Stomach smooth muscle (tissue), 2 donors: ENCODE measurements around the gene TMEM86A.
"Not testable (repeated sequence)": the region's sequence is repeated elsewhere in the genome, so short reads cannot be mapped to it uniquely, and the experiment has no call there.

Source experiments
- H3K27ac ChIP-seq: one replicate; pipeline ENCODE4 v1.7.0; 2013; ENCODE audit warnings: mild to moderate bottlenecking, low read length, inconsistent platforms
- H3K27me3 ChIP-seq, 2 donors: one replicate each; pipeline ENCODE4 v1.7.0; 2013; ENCODE audit warnings: low read length in 2 of 2; ENCODE audit not compliant: insufficient read depth in 2 of 2, control insufficient read depth in 1 of 2
- H3K36me3 ChIP-seq, 2 donors: one replicate each; pipeline ENCODE4 v1.7.0; 2013; ENCODE audit warnings: low read length in 2 of 2; ENCODE audit not compliant: control insufficient read depth in 2 of 2, insufficient read depth in 2 of 2
- H3K4me1 ChIP-seq: one replicate; pipeline ENCODE4 v1.7.0; 2013; ENCODE audit warnings: low read length; ENCODE audit not compliant: control insufficient read depth, insufficient read depth
- H3K4me3 ChIP-seq, 2 donors: one replicate each; pipeline ENCODE4 v1.7.0; 2013; ENCODE audit warnings: low read length in 2 of 2
- H3K9ac ChIP-seq, 2 donors: one replicate each; pipeline ENCODE4 v1.7.0; 2013; ENCODE audit warnings: low read length in 2 of 2, mild to moderate bottlenecking in 1 of 2
- H3K9me3 ChIP-seq, 2 donors: one replicate each; pipeline ENCODE4 v1.7.0; 2013; ENCODE audit warnings: low read length in 2 of 2; ENCODE audit not compliant: control insufficient read depth in 2 of 2
- donor health status: healthy.
- donor health status: Pancreatic carcinoma.

TMEM86A gene

DNA sequence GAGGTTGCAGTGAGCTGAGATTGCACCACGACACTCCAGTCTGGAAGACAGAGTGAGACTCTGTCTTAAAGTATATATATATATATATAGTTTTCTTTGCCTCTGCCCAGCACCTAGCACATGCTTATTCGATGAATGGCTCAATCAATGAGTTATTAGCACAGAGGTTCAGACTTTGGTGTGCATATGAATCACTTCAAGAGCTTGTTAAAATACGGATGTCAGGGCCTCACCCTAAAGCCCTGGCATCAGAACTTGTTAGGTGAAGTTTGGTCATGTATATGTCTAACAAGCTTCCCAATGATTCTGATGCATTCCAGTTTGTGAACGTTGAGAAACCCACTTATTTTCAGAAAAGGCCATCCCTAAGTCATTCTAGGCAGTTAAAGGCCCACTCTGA is 21.8 kb upstream of the TMEM86A start:
- Histone ChIP-seq H3K4me1 (no peaks in the 10 kb centered on the region), H3K4me3 (no peak overlapping the region), H3K9ac (no peak overlapping the region), H3K27me3 (no peaks in the 10 kb centered on the region), H3K36me3 (no peaks in the 10 kb centered on the region), H3K9me3 (no peaks in the 10 kb centered on the region), H3K27ac (no peak overlapping the region)

DNA sequence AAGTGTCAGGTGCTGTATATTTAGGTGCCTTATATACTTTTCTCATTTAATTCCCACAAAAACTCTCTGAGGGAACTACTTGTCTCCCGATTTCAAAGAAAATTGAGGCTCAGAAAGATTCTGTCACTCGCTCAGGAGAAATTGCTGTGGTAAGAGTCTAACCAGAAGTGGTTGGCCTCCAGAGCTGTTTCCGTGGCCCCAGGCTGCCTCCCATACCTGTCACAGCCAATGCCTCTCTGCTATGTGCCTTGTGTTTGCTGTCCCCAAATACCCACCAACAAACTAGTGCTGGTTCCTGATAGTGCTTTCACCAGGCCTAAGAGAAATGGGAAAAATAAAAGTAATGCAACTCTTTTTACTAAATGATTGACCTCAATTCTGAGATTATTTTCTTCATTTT is 21.0 kb upstream of the TMEM86A start:
- H3K36me3 ChIP-seq: no peaks in the 10 kb centered on the region
- no peak overlapping the region for H3K9ac ChIP-seq
- H3K27me3 ChIP-seq: no peaks in the 10 kb centered on the region
- H3K27ac ChIP-seq: no peak overlapping the region
- no peaks in the 10 kb centered on the region for H3K9me3 ChIP-seq
- H3K4me1 ChIP-seq: no peaks in the 10 kb centered on the region
- H3K4me3 ChIP-seq: no peak overlapping the region

DNA sequence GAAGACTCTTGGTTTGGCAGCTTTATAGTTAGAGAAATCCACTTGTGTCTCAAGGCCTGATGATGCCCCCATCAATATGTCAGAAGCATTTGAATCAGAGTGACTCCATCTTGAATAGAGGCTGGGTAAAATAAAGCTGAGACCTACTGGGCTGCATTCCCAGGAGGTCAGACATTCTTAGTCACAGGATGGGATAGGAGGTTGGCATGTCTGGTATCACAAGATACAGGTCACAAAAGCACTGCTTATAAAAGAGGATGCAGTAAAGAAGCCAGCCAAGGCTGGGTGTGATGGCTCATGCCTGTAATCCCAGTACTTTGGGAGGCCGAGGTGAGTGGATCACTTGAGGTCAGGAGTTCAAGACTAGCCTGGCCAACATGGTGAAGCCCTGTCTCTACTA is 16.6 kb upstream of the TMEM86A start:
- H3K9ac ChIP-seq, H3K27ac ChIP-seq, H3K27me3 ChIP-seq, H3K9me3 ChIP-seq, H3K4me3 ChIP-seq, H3K4me1 ChIP-seq, H3K36me3 ChIP-seq: not testable (repeated sequence)

DNA sequence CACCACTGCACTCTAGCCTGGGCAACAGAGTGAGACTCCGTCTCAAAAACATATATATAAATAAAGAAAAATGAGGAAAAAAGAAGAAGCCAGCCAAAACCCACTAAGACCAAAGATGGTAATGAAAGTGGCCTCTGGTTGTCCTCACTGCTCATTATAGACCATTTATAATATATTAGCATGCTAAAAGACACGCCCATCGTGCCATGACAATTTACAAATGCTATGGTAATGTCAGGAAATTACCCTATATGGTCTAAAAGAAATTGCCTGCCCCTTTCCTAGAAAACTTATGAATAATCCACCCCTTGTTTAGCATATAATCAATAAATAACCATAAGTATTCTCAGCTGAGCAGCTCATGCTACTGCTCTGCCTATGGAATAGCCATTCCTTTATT is 16.1 kb upstream of the TMEM86A start:
- no peak overlapping the region for H3K27ac ChIP-seq
- no peaks in the 10 kb centered on the region for H3K27me3 ChIP-seq
- H3K4me3 ChIP-seq: no peak overlapping the region
- H3K9me3 ChIP-seq: no peaks in the 10 kb centered on the region
- no peaks in the 10 kb centered on the region for H3K36me3 ChIP-seq
- H3K4me1 ChIP-seq: no peaks in the 10 kb centered on the region
- H3K9ac ChIP-seq: no peak overlapping the region

DNA sequence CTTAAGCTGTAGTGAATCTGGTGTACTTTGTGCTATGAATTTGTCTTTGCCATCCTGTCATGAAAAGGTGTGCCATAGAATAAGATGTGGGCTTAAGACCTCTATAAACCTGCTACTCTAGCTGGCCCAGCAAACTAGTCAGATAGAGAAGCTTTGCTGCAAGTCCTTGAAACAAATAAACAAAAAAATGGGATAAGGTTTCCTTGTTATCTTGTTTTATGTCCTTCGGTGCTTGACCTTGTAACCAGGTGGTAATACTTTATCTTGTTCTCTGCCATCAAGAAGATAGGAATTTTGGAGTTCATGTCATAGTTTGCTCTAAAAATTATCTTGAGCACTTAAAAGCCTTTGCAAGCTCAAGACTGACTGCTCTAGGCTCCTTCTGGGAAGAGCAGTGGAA is 14.3 kb upstream of the TMEM86A start:
- no peaks in the 10 kb centered on the region for H3K27me3 ChIP-seq
- no peaks in the 10 kb centered on the region for H3K4me1 ChIP-seq
- no peak overlapping the region for H3K4me3 ChIP-seq
- no peak overlapping the region for H3K27ac ChIP-seq
- no peaks in the 10 kb centered on the region for H3K36me3 ChIP-seq
- H3K9ac ChIP-seq: no peak overlapping the region
- H3K9me3 ChIP-seq: no peaks in the 10 kb centered on the region

DNA sequence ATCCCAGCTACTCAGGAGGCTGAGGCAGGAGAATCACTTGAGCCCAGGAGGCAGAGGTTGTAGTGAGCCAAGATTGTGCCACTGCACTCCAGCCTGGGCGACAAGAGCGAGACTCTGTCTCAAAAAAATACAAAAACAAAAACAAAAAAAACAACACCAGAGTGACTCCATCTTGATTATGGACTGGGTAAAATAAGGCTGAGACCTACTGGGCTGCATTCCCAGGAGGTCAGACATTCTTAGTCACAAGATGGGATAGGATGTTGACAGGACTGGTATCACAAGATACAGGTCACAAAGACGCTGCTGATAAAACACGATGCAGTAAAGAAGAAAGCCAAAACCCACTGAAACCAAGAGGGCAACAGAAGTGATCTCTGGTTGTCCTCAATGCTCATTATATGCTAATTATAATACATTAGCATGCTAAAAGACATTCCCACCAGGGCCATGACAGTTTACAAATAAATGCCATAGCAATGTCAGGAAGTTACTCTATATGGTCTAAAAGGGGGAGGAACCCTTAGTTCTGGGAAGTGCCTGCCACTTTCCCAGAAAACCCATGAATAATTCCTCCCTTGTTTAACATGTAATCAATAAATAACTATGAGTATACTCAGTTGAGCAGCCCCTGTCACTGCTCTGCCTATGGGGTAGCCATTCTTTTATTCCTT is 7.0 kb upstream of the TMEM86A start:
- not testable (repeated sequence) for H3K36me3 ChIP-seq, H3K4me3 ChIP-seq, H3K9ac ChIP-seq, H3K27ac ChIP-seq, H3K4me1 ChIP-seq, H3K27me3 ChIP-seq, H3K9me3 ChIP-seq

DNA sequence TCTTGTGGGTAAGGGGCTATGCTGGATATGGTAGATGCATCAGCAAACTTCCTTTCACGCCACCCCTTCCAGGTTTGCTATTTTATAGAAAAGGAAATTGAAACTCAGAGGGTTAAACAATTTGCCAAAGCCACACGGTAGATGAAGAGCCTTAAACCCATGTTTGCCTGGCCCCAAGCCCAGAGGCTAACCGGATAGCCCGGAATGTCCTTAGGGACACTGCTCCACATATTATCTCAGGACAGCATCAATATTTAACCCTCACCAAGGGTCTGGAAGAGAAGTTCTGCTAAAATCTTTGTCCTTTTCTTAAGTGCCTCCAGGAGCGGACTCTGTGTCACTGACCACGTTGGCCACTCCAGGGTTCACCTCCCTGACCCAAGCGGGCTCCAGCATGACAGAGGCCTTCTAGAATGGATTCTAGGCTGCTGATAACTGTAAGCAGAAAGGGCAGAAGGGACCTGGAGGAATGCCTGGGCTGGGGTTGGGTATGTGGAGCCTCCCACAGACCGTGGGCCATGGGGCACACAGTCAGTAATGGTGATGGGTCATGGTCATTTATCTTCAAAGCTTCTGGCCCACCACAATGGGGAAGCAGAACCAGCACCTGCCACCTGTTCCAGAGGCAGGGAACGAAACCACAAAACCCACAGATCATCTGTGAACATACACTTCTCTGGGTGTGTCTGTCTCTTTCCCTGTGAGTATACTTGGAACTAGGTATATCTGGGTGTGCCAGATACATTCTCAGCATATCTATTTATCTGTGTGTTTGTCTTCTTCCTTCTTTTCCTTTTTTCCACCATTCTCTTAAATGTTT is 5.4 kb upstream of the TMEM86A start:
- Histone ChIP-seq H3K36me3 (no peaks in the 10 kb centered on the region), H3K9me3 (no peaks in the 10 kb centered on the region), H3K4me3 (no peak overlapping the region), H3K27me3 (no peaks in the 10 kb centered on the region), H3K4me1 (peaks cover 1% of the 10 kb centered on the region), H3K27ac (no peak overlapping the region), H3K9ac (no peak overlapping the region)

DNA sequence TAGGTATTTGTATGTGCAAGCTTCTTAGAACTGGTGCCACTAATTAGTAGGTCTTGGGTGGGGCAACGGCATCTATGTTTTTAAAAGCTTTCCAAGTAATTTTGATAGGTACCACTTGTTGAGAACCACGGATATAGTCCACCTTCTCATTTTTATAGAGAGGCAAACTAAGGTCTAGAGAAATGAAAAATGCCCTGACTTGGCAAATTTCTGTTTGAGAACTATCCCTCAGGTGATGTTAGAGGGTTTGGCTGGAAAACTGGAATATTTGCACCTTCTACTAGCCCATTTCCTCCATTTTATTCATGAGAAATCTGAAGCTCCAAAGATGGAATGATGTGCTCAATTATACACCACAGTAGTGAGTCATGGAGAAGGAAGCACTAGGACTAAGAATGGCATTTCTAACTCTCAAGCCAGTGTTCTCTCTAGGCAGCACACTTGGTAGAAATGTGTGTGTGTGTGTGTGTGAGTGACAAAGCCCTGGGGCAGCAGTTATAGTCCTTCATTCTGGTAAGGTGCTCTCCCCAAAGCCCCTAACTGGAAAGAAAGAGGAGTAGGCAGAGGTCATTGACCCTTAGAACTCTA is 1.8 kb upstream of the TMEM86A start:
- Histone ChIP-seq H3K4me3 (no peak overlapping the region), H3K27me3 (no peaks in the 10 kb centered on the region), H3K4me1 (peaks cover 12% of the 10 kb centered on the region), H3K36me3 (peaks cover under 1 to 3% of the 10 kb centered on the region in 2 donors), H3K9me3 (no peaks in the 10 kb centered on the region), H3K9ac (no peak overlapping the region), H3K27ac (no peak overlapping the region)

DNA sequence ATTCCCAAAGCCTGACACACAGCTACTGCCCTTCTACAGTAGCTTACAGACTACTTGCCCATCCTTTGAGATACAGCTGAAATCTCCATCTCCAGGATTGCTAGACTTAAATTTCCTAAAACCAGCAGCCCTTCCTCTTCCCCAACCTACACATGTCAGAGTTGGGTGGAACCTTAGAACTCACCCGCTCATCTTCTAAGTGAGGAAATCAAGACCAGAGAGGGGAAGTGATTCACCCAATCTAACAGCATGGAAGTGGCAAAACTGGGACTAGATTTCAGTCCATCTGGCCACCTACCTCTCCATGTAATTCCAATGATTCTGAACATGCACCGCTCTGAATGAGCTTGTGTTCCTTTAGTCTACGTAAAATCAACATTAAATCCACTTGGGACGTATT is 1.0 kb upstream of the TMEM86A start:
- Histone ChIP-seq H3K9me3 (no peaks in the 10 kb centered on the region), H3K27ac (no peak overlapping the region), H3K4me1 (peaks cover 12% of the 10 kb centered on the region), H3K36me3 (peaks cover 4 to 8% of the 10 kb centered on the region in 2 donors), H3K4me3 (no peak overlapping the region), H3K27me3 (no peaks in the 10 kb centered on the region), H3K9ac (no peak overlapping the region)

DNA sequence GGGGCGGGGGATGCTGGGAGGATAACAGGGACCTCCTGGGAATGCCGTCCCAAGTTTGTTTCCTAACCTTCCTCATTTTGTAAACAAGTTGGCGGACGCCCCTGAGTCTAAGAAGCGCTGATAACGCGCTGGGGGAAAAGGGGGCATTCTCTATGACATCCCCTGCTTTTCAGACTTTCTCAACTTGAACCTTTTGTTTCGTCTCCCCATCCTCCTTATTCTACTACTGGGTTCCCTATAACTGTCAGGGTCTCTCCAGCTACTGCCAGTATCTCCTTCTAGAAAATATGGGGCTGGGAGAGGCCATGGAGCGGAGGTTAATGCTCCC is 654 bp downstream of the TMEM86A start:
- Histone ChIP-seq H3K9ac (peak overlapping the region; percentile 47 to 57), H3K27ac (no peak overlapping the region), H3K27me3 (no peaks in the 10 kb centered on the region), H3K9me3 (no peaks in the 10 kb centered on the region), H3K4me1 (peaks cover 12% of the 10 kb centered on the region), H3K4me3 (peak overlapping the region; percentile 40 to 82), H3K36me3 (peaks cover 7 to 8% of the 10 kb centered on the region in 2 donors)

DNA sequence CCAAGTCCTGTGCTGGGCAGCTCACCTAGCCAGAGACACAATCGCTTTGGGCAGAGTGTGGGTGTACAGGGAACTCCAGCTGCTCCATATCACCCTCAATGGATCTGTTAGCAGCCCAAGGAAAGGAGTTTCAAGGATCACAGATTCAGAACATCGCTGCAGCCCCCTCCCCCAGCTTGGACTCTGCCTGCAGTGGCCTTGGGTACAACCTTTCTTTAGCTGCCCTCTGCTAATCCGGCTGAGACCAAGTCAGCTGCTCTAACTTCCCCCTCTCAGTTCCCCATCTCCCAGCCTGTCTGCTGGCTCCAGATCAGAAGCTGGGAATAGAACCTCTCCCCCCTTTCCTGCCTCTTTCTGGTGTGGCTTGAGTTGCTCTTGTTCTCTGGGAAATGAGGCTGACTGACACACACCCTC is 1.3 kb downstream of the TMEM86A start:
- Histone ChIP-seq H3K4me1 (peaks cover 12% of the 10 kb centered on the region), H3K36me3 (peaks cover 7 to 8% of the 10 kb centered on the region in 2 donors), H3K27ac (no peak overlapping the region), H3K4me3 (peak overlapping the region in 1 of 2 donors; percentile 82), H3K9me3 (no peaks in the 10 kb centered on the region), H3K9ac (peak overlapping the region in 1 of 2 donors; percentile 47), H3K27me3 (no peaks in the 10 kb centered on the region)
